SK-N-SH treated with all-trans-retinoic acid at 6 μM for 48 hours (cell line): ENCODE data around the gene ZFP36.

Experiments used
- ATAC-seq: fragments of 200-7000 bp; cut with Tn5 transposase; 3 replicates; pipeline ENCODE4 v1.9.1; 2020; ENCODE audit warnings: mild to moderate bottlenecking, moderate library complexity
- ARNTL ChIP-seq: fragments of 450-650 bp; formaldehyde crosslinking; IDR thresholded peaks from 2 replicates; pipeline ENCODE4 v1.5.0; 2020; ENCODE audit warnings: low read depth, mild to moderate bottlenecking, moderate library complexity, borderline replicate concordance
- BACH2 ChIP-seq: fragments of 250-450 bp; sonication (Bioruptor Pico); IDR thresholded peaks from 2 replicates; pipeline ENCODE4 v1.9.0; 2021; ENCODE audit warnings: mild to moderate bottlenecking, borderline replicate concordance
- CREB5 ChIP-seq: fragments of 250-450 bp; sonication (Bioruptor Pico); IDR thresholded peaks from 2 replicates; pipeline ENCODE4 v1.5.1; 2020; ENCODE audit warnings: low read depth, mild to moderate bottlenecking, moderate library complexity
- CSDC2 ChIP-seq: fragments of 250-450 bp; sonication (Bioruptor Pico); IDR thresholded peaks from 2 replicates; pipeline ENCODE4 v1.5.0; 2020; ENCODE audit warnings: mild to moderate bottlenecking, moderate library complexity
- CSRNP3 ChIP-seq: fragments of 250-450 bp; sonication (Bioruptor Pico); IDR thresholded peaks from 2 replicates; pipeline ENCODE4 v1.5.1; 2021; ENCODE audit warnings: mild to moderate bottlenecking, moderate library complexity
- ESRRG ChIP-seq: fragments of 250-450 bp; sonication (Bioruptor Pico); IDR thresholded peaks from 2 replicates; pipeline ENCODE4 v1.6.1; 2021; ENCODE audit warnings: mild to moderate bottlenecking
- ISL1 ChIP-seq: fragments of 250-450 bp; sonication (Bioruptor Pico); IDR thresholded peaks from 2 replicates; pipeline ENCODE4 v2.1.2; 2022; ENCODE audit warnings: mild to moderate bottlenecking, moderate library complexity
- OSR1 ChIP-seq: fragments of 250-450 bp; sonication (Bioruptor Pico); IDR thresholded peaks from 2 replicates; pipeline ENCODE4 v1.8.0; 2022; ENCODE audit warnings: moderate library complexity, mild to moderate bottlenecking, inconsistent platforms
- PATZ1 ChIP-seq: fragments of 250-450 bp; sonication (Bioruptor Pico); IDR thresholded peaks from 2 replicates; pipeline ENCODE4 v1.8.0; 2020; ENCODE audit warnings: mild to moderate bottlenecking, moderate library complexity, borderline replicate concordance
- POU6F1 ChIP-seq: fragments of 250-450 bp; sonication (Bioruptor Pico); IDR thresholded peaks from 2 replicates; pipeline ENCODE4 v1.8.0; 2021; ENCODE audit warnings: low read depth, mild to moderate bottlenecking, moderate library complexity, borderline replicate concordance
- PPARA ChIP-seq: fragments of 250-450 bp; sonication (Bioruptor Pico); IDR thresholded peaks from 2 replicates; pipeline ENCODE4 v1.5.0; 2020; ENCODE audit warnings: mild to moderate bottlenecking, borderline replicate concordance
- SNAI2 ChIP-seq: fragments of 250-450 bp; sonication (Bioruptor Pico); IDR thresholded peaks from 2 replicates; pipeline ENCODE4 v1.5.0; 2020; ENCODE audit warnings: mild to moderate bottlenecking, moderate library complexity
- TCF4 ChIP-seq: fragments of 250-450 bp; sonication (Bioruptor Pico); IDR thresholded peaks from 2 replicates; pipeline ENCODE4 v1.8.0; 2021; ENCODE audit warnings: mild to moderate bottlenecking, moderate library complexity, borderline replicate concordance
- TOX ChIP-seq: fragments of 250-450 bp; sonication (Bioruptor Pico); IDR thresholded peaks from 2 replicates; pipeline ENCODE4 v1.8.0; 2021; ENCODE audit warnings: mild to moderate bottlenecking, moderate library complexity, borderline replicate concordance
- TSHZ2 ChIP-seq: fragments of 250-450 bp; sonication (Bioruptor Pico); IDR thresholded peaks from 2 replicates; pipeline ENCODE4 v1.5.0; 2020; ENCODE audit warnings: mild to moderate bottlenecking, moderate library complexity
- ZC3H10 ChIP-seq: fragments of 250-450 bp; sonication (Bioruptor Pico); IDR thresholded peaks from 2 replicates; pipeline ENCODE4 v1.5.1; 2021; ENCODE audit warnings: mild to moderate bottlenecking, moderate library complexity
- ZFP3 ChIP-seq: fragments of 250-450 bp; sonication (Bioruptor Pico); IDR thresholded peaks from 2 replicates; pipeline ENCODE4 v1.5.0; 2020; ENCODE audit warnings: mild to moderate bottlenecking, moderate library complexity
- ZFP30 ChIP-seq: fragments of 450-650 bp; formaldehyde crosslinking; IDR thresholded peaks from 2 replicates; pipeline ENCODE4 v1.5.0; 2022; ENCODE audit warnings: mild to moderate bottlenecking, moderate library complexity
- ZNF565 ChIP-seq: fragments of 450-650 bp; formaldehyde crosslinking; conservative IDR thresholded peaks from 2 replicates; pipeline ENCODE4 v1.5.0; 2020; ENCODE audit warnings: low read depth, mild to moderate bottlenecking, moderate library complexity
- ZNF70 ChIP-seq: fragments of 450-650 bp; formaldehyde crosslinking; IDR thresholded peaks from 2 replicates; pipeline ENCODE4 v1.5.0; 2020; ENCODE audit warnings: mild to moderate bottlenecking, moderate library complexity

Gene ZFP36

GRCh38 chr19:39384839-39385568 is 21.6 kb upstream of the ZFP36 start:
- ATAC-seq: no peak
- no peak for TF ChIP-seq CSDC2 (CRISPR knock-in tag)
- TF ChIP-seq POU6F1 (CRISPR knock-in tag): no peak
- TF ChIP-seq SNAI2: no peak
- TF ChIP-seq PATZ1: no peak

- ATAC-seq: no peak
- TF ChIP-seq OSR1 (CRISPR knock-in tag) (no peak), BACH2 (CRISPR knock-in tag) (no peak), ESRRG (no peak), ZFP3 (CRISPR knock-in tag) (no peak), TOX (no peak), ARNTL (no peak), TCF4 (CRISPR knock-in tag) (no peak), ZNF565 (CRISPR knock-in tag) (no peak), CREB5 (CRISPR knock-in tag) (no peak), TSHZ2 (CRISPR knock-in tag) (no peak), ISL1 (no peak), PATZ1 (no peak), ZFP30 (CRISPR knock-in tag) (no peak)
Observed at GRCh38 chr19:39385629-39386411, 20.8 kb upstream of the ZFP36 start.

- ATAC-seq: no peak
- TF ChIP-seq OSR1 (CRISPR knock-in tag) (no peak), TCF4 (CRISPR knock-in tag) (no peak), CREB5 (CRISPR knock-in tag) (no peak), PPARA (CRISPR knock-in tag) (no peak), ZFP3 (CRISPR knock-in tag) (no peak), ARNTL (no peak), ZNF70 (CRISPR knock-in tag) (no peak), ESRRG (no peak), ZC3H10 (CRISPR knock-in tag) (no peak), BACH2 (CRISPR knock-in tag) (no peak), CSRNP3 (no peak), TOX (no peak), POU6F1 (CRISPR knock-in tag) (no peak), ISL1 (no peak)
Observed at GRCh38 chr19:39386557-39386956, 20.1 kb upstream of the ZFP36 start.
